Caco-2 (cell line): ENCODE results near the gene OLFML2A. TPM values are rescaled to one million over a fixed set of nuclear protein-coding genes. Genes with fewer than 3 reads are reported as not detected.

Experiments used
- BruUV-seq: library from RNA; stranded (reverse); fragments of 400-500 nt; replicated peaks from 2 replicates; lab custom pipeline; 2021; lab: Mats Ljungman, UMichigan
- CTCF ChIA-PET: fragments of 300-600 bp; sonication (Branson Sonifier 250); formaldehyde crosslinking; loops from one replicate; lab custom pipeline; 2022; ENCODE audit warnings: antibody characterized with exemption; lab: Charles Lee
- POLR2A ChIA-PET: fragments of 300-600 bp; sonication (Branson Sonifier 250); formaldehyde crosslinking; loops from one replicate; lab custom pipeline; 2022; ENCODE audit warnings: antibody characterized with exemption; lab: Charles Lee
- DNase-seq, 2 experiments: peaks; one replicate each; pipeline versions ENCODE4 v3.0.0 to v3.0.0-alpha.2; 2020 to 2022
- H3K27me3 ChIP-seq: replicated peaks from 2 replicates; pipeline ENCODE4 v1.6.0; 2011; ENCODE audit warnings: low read length; ENCODE audit not compliant: control insufficient read depth, insufficient read depth
- H3K36me3 ChIP-seq: 2 replicates; pipeline ENCODE4 v1.5.1; 2011; ENCODE audit warnings: low read length; ENCODE audit not compliant: control insufficient read depth, insufficient read depth
- H3K4me1 ChIP-seq: fragments of 250-450 bp; sonication (Bioruptor Pico); 2 replicates; pipeline ENCODE4 v1.5.1; 2020; ENCODE audit warnings: mild to moderate bottlenecking
- H3K4me3 ChIP-seq: 2 replicates; pipeline ENCODE4 v1.5.1; 2011; ENCODE audit warnings: low read depth, mild to moderate bottlenecking, control low read depth, low read length
- H3K9me3 ChIP-seq: fragments of 250-450 bp; sonication (Bioruptor Pico); 2 replicates; pipeline ENCODE4 v1.5.1; 2020; ENCODE audit warnings: mild to moderate bottlenecking, moderate library complexity
- H3K27ac Mint-ChIP-seq: one replicate; pipeline ENCODE4 v1.8.0; 2022; ENCODE audit warnings: mixed read lengths; ENCODE audit not compliant: unreplicated experiment
- H3K27me3 Mint-ChIP-seq: one replicate; pipeline ENCODE4 v1.8.0; 2022; ENCODE audit warnings: mixed read lengths; ENCODE audit not compliant: insufficient read depth, unreplicated experiment
- H3K36me3 Mint-ChIP-seq: one replicate; pipeline ENCODE4 v1.8.0; 2022; ENCODE audit warnings: mild to moderate bottlenecking, mixed read lengths; ENCODE audit not compliant: insufficient read depth, unreplicated experiment
- H3K4me1 Mint-ChIP-seq: one replicate; pipeline ENCODE4 v1.8.0; 2022; ENCODE audit warnings: low read depth, mixed read lengths; ENCODE audit not compliant: unreplicated experiment
- H3K4me3 Mint-ChIP-seq: one replicate; pipeline ENCODE4 v1.8.0; 2022; ENCODE audit warnings: mild to moderate bottlenecking, moderate library complexity, mixed read lengths; ENCODE audit not compliant: unreplicated experiment
- H3K9me3 Mint-ChIP-seq: one replicate; pipeline ENCODE4 v1.8.0; 2022; ENCODE audit warnings: mixed read lengths; ENCODE audit not compliant: unreplicated experiment
- intact Hi-C: fragments of 100-400 bp; cut with micrococcal nuclease; formaldehyde crosslinking; loops from one replicate; pipeline ENCODE4 v1.10.0; 2022; ENCODE audit not compliant: unreplicated experiment
- total RNA-seq: library from RNA; stranded (reverse); gene quantifications from 2 replicates; pipeline ENCODE4 v1.2.3, GENCODE V29; 2022
- TF ChIP-seq, protein P1 (sequence below), 2 experiments: fragments of 200-600 bp in 1 of 2; IDR thresholded peaks; 1 replicate in 1 of 2; 2 replicates in 1 of 2; pipeline versions ENCODE4 v1.5.1 to v1.8.0; 2011 to 2022; ENCODE audit warnings: antibody characterized with exemption in 1 of 2, control low read depth in 1 of 2, inconsistent platforms in 1 of 2, low read depth in 1 of 2, low read length in 1 of 2, mild to moderate bottlenecking in 1 of 2, moderate library complexity in 1 of 2; ENCODE audit not compliant: insufficient read depth in 1 of 2, severe bottlenecking in 1 of 2, unreplicated experiment in 1 of 2

Gene OLFML2A
- total RNA-seq, 1 experiment from 2014 or later, result 1.1 TPM

GRCh38 chr9:124780060-124780756, 3.3 kb downstream of the OLFML2A start:
- intact Hi-C loops, result no loop called here
- H3K27me3 Mint-ChIP-seq, result no peaks in the 10 kb centered on the region
- H3K27ac Mint-ChIP-seq, result peak overlapping the region; percentile 37
- TF ChIP-seq, protein P1, sequence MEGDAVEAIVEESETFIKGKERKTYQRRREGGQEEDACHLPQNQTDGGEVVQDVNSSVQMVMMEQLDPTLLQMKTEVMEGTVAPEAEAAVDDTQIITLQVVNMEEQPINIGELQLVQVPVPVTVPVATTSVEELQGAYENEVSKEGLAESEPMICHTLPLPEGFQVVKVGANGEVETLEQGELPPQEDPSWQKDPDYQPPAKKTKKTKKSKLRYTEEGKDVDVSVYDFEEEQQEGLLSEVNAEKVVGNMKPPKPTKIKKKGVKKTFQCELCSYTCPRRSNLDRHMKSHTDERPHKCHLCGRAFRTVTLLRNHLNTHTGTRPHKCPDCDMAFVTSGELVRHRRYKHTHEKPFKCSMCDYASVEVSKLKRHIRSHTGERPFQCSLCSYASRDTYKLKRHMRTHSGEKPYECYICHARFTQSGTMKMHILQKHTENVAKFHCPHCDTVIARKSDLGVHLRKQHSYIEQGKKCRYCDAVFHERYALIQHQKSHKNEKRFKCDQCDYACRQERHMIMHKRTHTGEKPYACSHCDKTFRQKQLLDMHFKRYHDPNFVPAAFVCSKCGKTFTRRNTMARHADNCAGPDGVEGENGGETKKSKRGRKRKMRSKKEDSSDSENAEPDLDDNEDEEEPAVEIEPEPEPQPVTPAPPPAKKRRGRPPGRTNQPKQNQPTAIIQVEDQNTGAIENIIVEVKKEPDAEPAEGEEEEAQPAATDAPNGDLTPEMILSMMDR (IDR thresholded peaks at IDR 0.05; ENCODE audit: insufficient read depth in 1 of 2, low read depth in 1 of 2, low read length in 1 of 2, severe bottlenecking in 1 of 2, unreplicated experiment in 1 of 2), result no peak
- Histone ChIP-seq H3K27me3 (peaks cover 1% of the 10 kb centered on the region), H3K36me3 (no peaks in the 10 kb centered on the region), H3K4me1 (no peaks in the 10 kb centered on the region; the same call in 1 of the 2 replicates), H3K9me3 (no peaks in the 10 kb centered on the region), H3K4me3 (no peak overlapping the region)
- BruUV-seq, result no TSS peak
- no peaks in the 10 kb centered on the region for H3K36me3 Mint-ChIP-seq
- DNase-seq, result peak in 1 of 2 experiments; percentile 22
- no peak overlapping the region for H3K4me3 Mint-ChIP-seq
- ChIA-PET CTCF (interaction anchor here (12.7 kb wide), 1 partner anchor 74 kb away, joined by 325 read pairs; the partner anchor contains the start of gene WDR38), POLR2A (interaction anchor here (0.7 kb wide), 3 partner anchors 24 to 121 kb away, joined by 3 to 5 read pairs (median 4); no protein-coding TSS in a partner anchor)
- H3K9me3 Mint-ChIP-seq, result no peaks in the 10 kb centered on the region
- H3K4me1 Mint-ChIP-seq, result peaks cover 6% of the 10 kb centered on the region

DNA sequence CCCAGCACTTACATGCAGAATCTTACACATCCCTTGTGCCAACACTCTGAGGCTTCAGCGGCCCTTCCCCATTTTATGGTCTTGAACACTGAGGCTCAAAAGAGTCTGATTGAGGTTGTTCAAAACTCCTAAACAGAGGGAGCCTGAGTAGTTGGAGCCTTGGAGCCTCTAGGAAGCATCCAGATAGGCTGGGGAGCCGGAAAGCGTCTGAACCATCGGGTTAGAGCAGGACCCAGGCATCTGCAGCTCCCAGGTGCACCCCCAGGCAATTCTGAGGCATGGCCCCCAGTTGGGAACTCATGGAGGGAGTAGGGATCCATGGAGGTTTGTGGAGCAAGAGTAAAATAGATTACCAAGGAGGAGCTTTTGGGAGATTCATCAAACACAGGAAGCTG, 3.8 kb downstream of the OLFML2A start:
- Mint-ChIP-seq H3K4me3 (no peak overlapping the region), H3K9me3 (no peaks in the 10 kb centered on the region), H3K27me3 (no peaks in the 10 kb centered on the region), H3K4me1 (peaks cover 6% of the 10 kb centered on the region), H3K27ac (no peak overlapping the region), H3K36me3 (no peaks in the 10 kb centered on the region)
- no peak overlapping the region for H3K4me3 ChIP-seq
- TF ChIP-seq, protein P1 (IDR thresholded peaks at IDR 0.05; ENCODE audit: insufficient read depth in 1 of 2, low read depth in 1 of 2, low read length in 1 of 2, severe bottlenecking in 1 of 2, unreplicated experiment in 1 of 2), result no peak
- no TSS peak for BruUV-seq
- ChIA-PET CTCF (no interaction called here), POLR2A (no interaction called here)
- H3K4me1 ChIP-seq, result no peaks in the 10 kb centered on the region; the same call in 1 of the 2 replicates
- peaks cover 1% of the 10 kb centered on the region for H3K27me3 ChIP-seq
- DNase-seq, result peak in 1 of 2 experiments; percentile 12
- no peaks in the 10 kb centered on the region for H3K9me3 ChIP-seq
- H3K36me3 ChIP-seq, result no peaks in the 10 kb centered on the region
- intact Hi-C loops, result no loop called here

GRCh38 chr9:124781967-124782660, 5.2 kb downstream of the OLFML2A start:
- peak in 1 of 2 experiments; percentile 17 for DNase-seq
- no peak overlapping the region for H3K4me3 ChIP-seq
- no TSS peak for BruUV-seq
- intact Hi-C loops, result no loop called here
- H3K27ac Mint-ChIP-seq, result no peak overlapping the region
- ChIA-PET CTCF (interaction anchor here (0.6 to 0.7 kb wide), 2 partner anchors 10 to 71 kb away, joined by 3 to 4 read pairs; partner anchors contain the start of gene WDR38), POLR2A (no interaction called here)
- H3K4me1 Mint-ChIP-seq, result peaks cover 6% of the 10 kb centered on the region
- no peaks in the 10 kb centered on the region; the same call in 1 of the 2 replicates for H3K4me1 ChIP-seq
- H3K9me3 Mint-ChIP-seq, result no peaks in the 10 kb centered on the region
- no peak overlapping the region for H3K4me3 Mint-ChIP-seq
- no peaks in the 10 kb centered on the region for H3K36me3 Mint-ChIP-seq
- no peaks in the 10 kb centered on the region; the same call in 1 of the 2 replicates for H3K27me3 ChIP-seq
- H3K36me3 ChIP-seq, result no peaks in the 10 kb centered on the region
- H3K9me3 ChIP-seq, result no peaks in the 10 kb centered on the region
- TF ChIP-seq, protein P1 (IDR thresholded peaks at IDR 0.05; ENCODE audit: insufficient read depth in 1 of 2, low read depth in 1 of 2, low read length in 1 of 2, severe bottlenecking in 1 of 2, unreplicated experiment in 1 of 2), result no peak
- no peaks in the 10 kb centered on the region for H3K27me3 Mint-ChIP-seq
